Endothelial cell of umbilical vein (primary cell): ENCODE data around the gene RGS4. TPM values are rescaled to one million over a fixed set of nuclear protein-coding genes. Genes with fewer than 3 reads are reported as not detected.

Experiments used
- BruUV-seq: library from RNA; stranded (reverse); fragments of 400-500 nt; replicated peaks from 2 replicates; lab custom pipeline; 2021; lab: Mats Ljungman, UMichigan
- CTCF ChIA-PET: fragments of 300-600, 350-600 bp; sonication (Branson Sonifier 250); formaldehyde crosslinking; loops from one replicate; lab custom pipeline; 2021; ENCODE audit warnings: antibody characterized with exemption, inconsistent platforms; lab: Charles Lee
- POLR2A ChIA-PET: fragments of 300-600, 350-600 bp; sonication (Branson Sonifier 250); formaldehyde crosslinking; loops from one replicate; lab custom pipeline; 2021; ENCODE audit warnings: antibody characterized with exemption, inconsistent platforms; lab: Charles Lee
- DNase-seq: peaks from one replicate; pipeline ENCODE4 v3.0.0-alpha.2; 2011; ENCODE audit warnings: low read depth, low spot score
- FAIRE-seq: peaks from 2 replicates; lab custom pipeline; 2011; peaks lifted over from hg19 to GRCh38; lab: Jason Lieb, UNC
- H2AFZ ChIP-seq: 2 replicates; pipeline ENCODE4 v1.6.0; 2012; ENCODE audit warnings: low read depth, low read length, control low read depth, inconsistent platforms
- H3K27ac ChIP-seq: 2 replicates; pipeline ENCODE4 v1.5.1; 2011; ENCODE audit warnings: low read depth, mild to moderate bottlenecking, control low read depth, low read length, moderate library complexity; ENCODE audit not compliant: insufficient read depth
- H3K27me3 ChIP-seq, 2 experiments: 2 replicates each; pipeline versions ENCODE4 v1.6.0 to v1.6.1; 2011; ENCODE audit warnings: low read length in 2 of 2, mixed read lengths in 1 of 2; ENCODE audit not compliant: control insufficient read depth in 2 of 2, insufficient read depth in 2 of 2
- H3K36me3 ChIP-seq, 2 experiments: 2 replicates in 1 of 2; 3 replicates in 1 of 2; pipeline ENCODE4 v1.5.1; 2011; ENCODE audit warnings: low read length in 2 of 2, mild to moderate bottlenecking in 1 of 2, moderate library complexity in 1 of 2; ENCODE audit not compliant: control insufficient read depth in 2 of 2, insufficient read depth in 2 of 2; ENCODE audit errors: extremely low read depth in 1 of 2
- H3K4me1 ChIP-seq: 3 replicates; pipeline ENCODE4 v1.5.1; 2011; ENCODE audit warnings: mild to moderate bottlenecking, low read length; ENCODE audit not compliant: control insufficient read depth, insufficient read depth; ENCODE audit errors: extremely low read depth
- H3K4me2 ChIP-seq: 2 replicates; pipeline ENCODE4 v1.6.1; 2011; ENCODE audit warnings: low read length, control low read depth, mixed read lengths; ENCODE audit not compliant: insufficient read depth
- H3K4me3 ChIP-seq, 3 experiments: fragments of 200-600 bp in 1 of 3; sonication (generic), shearing (Covaris generic) in 1 of 3; replicated peaks in 1 of 3; 2 replicates each; pipeline ENCODE4 v1.5.1; 2011 to 2016; ENCODE audit warnings: control low read depth in 3 of 3, low read length in 3 of 3, mild to moderate bottlenecking in 2 of 3, inconsistent platforms in 1 of 3, low read depth in 1 of 3, moderate library complexity in 1 of 3; ENCODE audit not compliant: insufficient read depth in 1 of 3
- H3K79me2 ChIP-seq: 2 replicates; pipeline ENCODE4 v1.6.0; 2012; ENCODE audit warnings: low read length, inconsistent platforms; ENCODE audit not compliant: control insufficient read depth, insufficient read depth
- H3K9ac ChIP-seq: replicated peaks from 2 replicates; pipeline ENCODE3; 2011; ENCODE audit warnings: low read length, control low read depth; ENCODE audit not compliant: insufficient read depth; ENCODE audit errors: extremely low read depth
- H3K9me1 ChIP-seq: replicated peaks from 3 replicates; pipeline ENCODE4 v1.6.0; 2011; ENCODE audit warnings: mild to moderate bottlenecking, low read length; ENCODE audit not compliant: control insufficient read depth, insufficient read depth; ENCODE audit errors: extremely low read depth
- H3K9me3 ChIP-seq: replicated peaks from 2 replicates; pipeline ENCODE4 v1.5.1; 2012; ENCODE audit warnings: low read length, inconsistent platforms; ENCODE audit not compliant: control insufficient read depth, insufficient read depth
- H4K20me1 ChIP-seq: replicated peaks from 2 replicates; pipeline ENCODE3; 2011; ENCODE audit warnings: mild to moderate bottlenecking, low read length; ENCODE audit not compliant: control insufficient read depth, insufficient read depth; ENCODE audit errors: extremely low read depth
- EZH2 ChIP-seq: IDR thresholded peaks from 2 replicates; pipeline ENCODE4 v1.6.1; 2012; ENCODE audit warnings: borderline replicate concordance, low read depth, mild to moderate bottlenecking, moderate library complexity, low read length, inconsistent platforms; ENCODE audit not compliant: severe bottlenecking
- FOS ChIP-seq: IDR thresholded peaks from 2 replicates; pipeline ENCODE4 v1.6.1; 2011; ENCODE audit warnings: mild to moderate bottlenecking, low read length, moderate library complexity, borderline replicate concordance; ENCODE audit not compliant: insufficient read depth
- GATA2 ChIP-seq: IDR thresholded peaks from 2 replicates; pipeline ENCODE4 v1.7.0; 2011; ENCODE audit warnings: low read depth, mild to moderate bottlenecking, moderate library complexity, mixed read lengths, low read length; ENCODE audit not compliant: insufficient read length, insufficient read depth
- JUN ChIP-seq: IDR thresholded peaks from 2 replicates; pipeline ENCODE4 v1.6.1; 2011; ENCODE audit warnings: borderline replicate concordance, low read depth; ENCODE audit not compliant: insufficient read length, insufficient read depth
- MYC ChIP-seq: IDR thresholded peaks from one replicate; pipeline ENCODE4 v1.6.1; 2011; ENCODE audit warnings: mild to moderate bottlenecking, low read depth, low read length
- POLR2A ChIP-seq: IDR thresholded peaks from 2 replicates; pipeline ENCODE4 v1.6.1; 2012; ENCODE audit warnings: low read depth, mild to moderate bottlenecking, control low read depth, low read length
- POLR2AphosphoS5 ChIP-seq: IDR thresholded peaks from 2 replicates; pipeline ENCODE4 v1.6.1; 2012; ENCODE audit warnings: low read depth, mild to moderate bottlenecking, control low read depth, low read length, moderate library complexity; ENCODE audit not compliant: insufficient read depth
- dilution Hi-C: fragments of 300-500 bp; cut with MboI; formaldehyde crosslinking; loops from one replicate; pipeline ENCODE4 v1.15.0; 2019; ENCODE audit warnings: low sequenced_read_pairs; ENCODE audit not compliant: extremely low pct_ligation_motif_present
- intact Hi-C: fragments of 100-400 bp; cut with micrococcal nuclease; formaldehyde crosslinking; loops from one replicate; pipeline ENCODE4 v1.10.0; 2022
- polyA plus RNA-seq, 4 experiments: library from polyadenylated mRNA; depleted of rRNA in 3 of 4; stranded (reverse) in 3 of 4; unstranded in 1 of 4; fragments of >200 nt; gene quantifications; 2 replicates each; pipeline versions ENCODE4 v1.2.1 to v1.2.3, GENCODE V29; 2011 to 2012; ENCODE audit warnings: missing spikeins in 1 of 4
- total RNA-seq: library from RNA; stranded (reverse); gene quantifications from 2 replicates; pipeline ENCODE4 v1.2.3, GENCODE V29; 2021
- TF ChIP-seq, protein P1 (sequence below): IDR thresholded peaks from 2 replicates; pipeline ENCODE4 v1.6.1; 2011; ENCODE audit not compliant: insufficient read depth, insufficient read length
- TF ChIP-seq, protein P2 (sequence below), 2 donors: IDR thresholded peaks; 1 replicate in 1 of 2; 2 replicates in 1 of 2; pipeline ENCODE4 v1.5.1; 2011; ENCODE audit warnings: low read length in 2 of 2, mild to moderate bottlenecking in 2 of 2, moderate library complexity in 2 of 2, control low read depth in 1 of 2, inconsistent platforms in 1 of 2, low read depth in 1 of 2; ENCODE audit not compliant: insufficient read depth in 1 of 2; ENCODE audit errors: extremely low read depth in 1 of 2

RGS4 gene
- total and polyA plus RNA-seq, 2 donors (not counting 3 experiments of a cell fraction or from before 2014, with no cell fraction given): 14.6 to 59.3 TPM

DNA sequence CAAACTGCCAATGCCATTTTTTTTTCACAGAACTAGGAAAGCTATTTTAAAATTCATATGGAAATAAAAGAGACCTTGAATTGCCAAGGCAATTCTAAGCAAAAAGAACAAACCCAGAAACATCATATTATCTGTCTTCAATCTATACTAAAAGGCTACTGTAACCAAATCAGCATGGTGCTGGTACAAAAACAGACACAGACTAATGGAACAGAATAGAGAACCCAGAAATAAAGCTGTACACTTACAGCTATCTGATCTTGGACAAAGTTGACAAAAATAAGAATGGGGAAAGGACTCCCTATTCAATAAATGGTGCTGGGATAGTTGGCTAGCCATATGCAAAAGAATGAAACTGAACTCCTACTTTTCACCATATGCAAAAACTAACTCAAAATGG is 50.5 kb downstream of the RGS4 start:
- no peak overlapping the region for H2AFZ ChIP-seq
- H3K27ac ChIP-seq: no peak overlapping the region
- ChIA-PET CTCF (no interaction called here), POLR2A (no interaction called here)
- no peak for FAIRE-seq
- TF ChIP-seq, protein P1, sequence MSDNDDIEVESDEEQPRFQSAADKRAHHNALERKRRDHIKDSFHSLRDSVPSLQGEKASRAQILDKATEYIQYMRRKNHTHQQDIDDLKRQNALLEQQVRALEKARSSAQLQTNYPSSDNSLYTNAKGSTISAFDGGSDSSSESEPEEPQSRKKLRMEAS: no peak
- no peak for TF ChIP-seq MYC
- TF ChIP-seq JUN: no peak
- no peak for TF ChIP-seq GATA2
- no peak for TF ChIP-seq POLR2A
- no peak for TF ChIP-seq FOS
- no peak for TF ChIP-seq EZH2
- TF ChIP-seq POLR2AphosphoS5: no peak
- TF ChIP-seq, protein P2, sequence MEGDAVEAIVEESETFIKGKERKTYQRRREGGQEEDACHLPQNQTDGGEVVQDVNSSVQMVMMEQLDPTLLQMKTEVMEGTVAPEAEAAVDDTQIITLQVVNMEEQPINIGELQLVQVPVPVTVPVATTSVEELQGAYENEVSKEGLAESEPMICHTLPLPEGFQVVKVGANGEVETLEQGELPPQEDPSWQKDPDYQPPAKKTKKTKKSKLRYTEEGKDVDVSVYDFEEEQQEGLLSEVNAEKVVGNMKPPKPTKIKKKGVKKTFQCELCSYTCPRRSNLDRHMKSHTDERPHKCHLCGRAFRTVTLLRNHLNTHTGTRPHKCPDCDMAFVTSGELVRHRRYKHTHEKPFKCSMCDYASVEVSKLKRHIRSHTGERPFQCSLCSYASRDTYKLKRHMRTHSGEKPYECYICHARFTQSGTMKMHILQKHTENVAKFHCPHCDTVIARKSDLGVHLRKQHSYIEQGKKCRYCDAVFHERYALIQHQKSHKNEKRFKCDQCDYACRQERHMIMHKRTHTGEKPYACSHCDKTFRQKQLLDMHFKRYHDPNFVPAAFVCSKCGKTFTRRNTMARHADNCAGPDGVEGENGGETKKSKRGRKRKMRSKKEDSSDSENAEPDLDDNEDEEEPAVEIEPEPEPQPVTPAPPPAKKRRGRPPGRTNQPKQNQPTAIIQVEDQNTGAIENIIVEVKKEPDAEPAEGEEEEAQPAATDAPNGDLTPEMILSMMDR (IDR thresholded peaks at IDR 0.05; ENCODE audit: extremely low read depth in 1 of 2, insufficient read depth in 1 of 2, low read depth in 1 of 2, low read length in 2 of 2): no peak
- H3K4me2 ChIP-seq: no peak overlapping the region
- H3K79me2 ChIP-seq: no peaks in the 10 kb centered on the region
- no peak for DNase-seq
- H3K9me1 ChIP-seq: no peaks in the 10 kb centered on the region
- no peaks in the 10 kb centered on the region for H3K36me3 ChIP-seq
- peaks cover 7% of the 10 kb centered on the region for H3K4me1 ChIP-seq
- no peaks in the 10 kb centered on the region for H4K20me1 ChIP-seq
- H3K9me3 ChIP-seq: no peaks in the 10 kb centered on the region
- no TSS peak for BruUV-seq
- no peaks in the 10 kb centered on the region for H3K27me3 ChIP-seq
- intact Hi-C loops: loop anchor here (2.0 kb wide), 1 partner anchor 13 kb away; no protein-coding TSS in a partner anchor
- dilution Hi-C loops: no loop called here
- no peak overlapping the region for H3K4me3 ChIP-seq
- H3K9ac ChIP-seq: no peak overlapping the region
